DMS79 (cell line): ENCODE data around the gene EFS.
"Not testable (repeated sequence)": the region's sequence is repeated elsewhere in the genome, so short reads cannot be mapped to it uniquely, and the experiment has no call there.

Source experiments
- DNase-seq: peaks from one replicate; lab custom pipeline; 2025; lab: John Stamatoyannopoulos, UW

The EFS gene

GRCh38 chr14:23399136-23399535 lies 34.2 kb upstream of the EFS start:
- no peak for DNase-seq

GRCh38 chr14:23398348-23398747 lies 33.4 kb upstream of the EFS start:
- DNase-seq, result peak; percentile 59

DNA sequence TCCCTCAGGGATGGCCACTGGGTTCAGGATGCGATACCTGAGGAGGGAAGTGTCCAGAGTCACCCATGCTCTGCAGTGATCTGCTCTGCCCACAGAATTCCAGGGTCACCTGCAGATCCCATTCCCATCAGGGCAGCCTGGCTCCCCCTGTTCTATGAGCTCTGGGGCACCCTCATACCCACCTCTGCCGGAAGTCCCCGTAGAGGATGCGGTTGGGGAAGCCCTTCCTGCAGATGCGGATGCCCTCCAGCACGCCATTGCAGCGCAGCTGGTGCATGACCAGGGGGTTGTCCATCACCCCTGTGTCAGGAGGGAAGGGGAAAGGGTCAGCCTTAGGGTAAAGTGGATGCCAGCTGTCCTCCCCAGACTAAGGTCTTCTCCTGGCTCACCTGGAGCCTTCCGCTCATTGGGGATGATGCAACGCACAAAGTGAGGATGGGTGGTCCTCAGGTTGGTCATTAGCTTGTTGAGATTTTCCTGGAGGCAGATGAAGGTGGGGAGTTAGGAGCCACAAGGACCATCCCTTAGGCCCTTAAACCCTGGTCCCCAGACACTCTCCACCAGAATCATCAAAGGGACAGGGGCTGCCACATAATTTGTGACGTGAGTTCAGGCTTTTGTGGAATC lies 31.9 kb upstream of the EFS start:
- no peak for DNase-seq

DNA sequence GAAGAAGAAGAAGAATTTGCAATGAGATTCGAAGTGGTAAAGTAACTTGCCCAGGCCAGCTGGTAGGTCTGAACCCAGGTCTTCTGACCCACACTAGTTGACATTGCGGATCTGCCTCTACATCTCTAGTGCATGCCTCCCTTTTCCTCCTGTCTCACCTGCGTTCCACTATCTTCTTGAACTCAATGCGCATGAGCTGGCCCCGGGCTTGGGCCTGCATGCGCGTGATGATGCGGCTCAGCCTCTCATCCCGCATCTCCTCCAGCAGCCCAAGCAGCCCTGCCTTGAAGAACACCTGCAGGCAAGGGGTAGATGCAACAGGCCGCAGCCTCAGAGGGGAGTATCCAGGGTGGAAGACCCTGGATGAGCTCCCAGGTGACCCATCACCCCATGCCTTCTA lies 31.2 kb upstream of the EFS start:
- DNase-seq, result no peak

DNA sequence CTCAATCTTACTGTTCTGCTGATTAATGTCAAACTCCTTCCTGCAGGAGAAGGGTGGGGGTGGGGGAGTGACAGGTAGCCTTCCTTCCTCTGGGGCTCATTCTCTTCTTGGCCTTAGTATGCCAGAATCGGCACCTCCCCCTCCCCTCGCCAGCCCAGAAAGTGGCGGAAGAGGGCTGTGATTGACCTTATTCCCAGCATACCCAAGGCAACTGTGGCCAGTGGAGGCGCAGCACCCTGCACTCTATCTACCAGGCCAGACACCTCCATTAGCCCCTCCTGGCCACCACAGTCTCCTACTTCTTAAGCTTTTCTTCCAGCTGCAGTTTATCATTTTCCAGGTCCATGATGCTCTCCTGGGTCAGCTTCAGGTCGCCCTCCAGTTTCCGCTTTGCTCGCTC lies 27.6 kb upstream of the EFS start:
- no peak for DNase-seq

GRCh38 chr14:23389871-23390270 lies 24.9 kb upstream of the EFS start:
- not testable (repeated sequence) for DNase-seq

DNA sequence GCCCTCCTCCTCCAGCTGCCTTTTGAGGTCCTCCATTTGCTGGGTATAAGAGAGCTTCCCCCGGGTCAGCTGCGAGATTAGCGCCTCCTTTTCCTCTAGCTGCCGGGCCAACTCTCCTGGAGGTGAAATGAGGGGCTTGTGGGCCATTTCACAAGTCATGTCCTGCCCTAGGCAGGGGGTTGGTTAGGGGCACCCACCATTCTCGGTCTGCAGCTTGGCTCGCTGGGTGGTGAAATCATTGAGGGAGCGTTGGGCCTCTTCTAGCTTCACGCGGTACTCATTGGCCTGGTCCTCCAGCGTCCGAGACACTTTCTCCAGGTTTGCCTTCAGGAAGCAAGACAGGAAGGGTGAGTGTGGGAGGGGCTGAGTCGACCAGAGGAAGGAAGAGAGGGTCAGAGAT lies 24.4 kb upstream of the EFS start:
- no peak for DNase-seq

- no peak for DNase-seq
Measured at GRCh38 chr14:23388996-23389395, 24.0 kb upstream of the EFS start.

- no peak for DNase-seq
Measured at GRCh38 chr14:23387916-23388882, 23.2 kb upstream of the EFS start.

DNA sequence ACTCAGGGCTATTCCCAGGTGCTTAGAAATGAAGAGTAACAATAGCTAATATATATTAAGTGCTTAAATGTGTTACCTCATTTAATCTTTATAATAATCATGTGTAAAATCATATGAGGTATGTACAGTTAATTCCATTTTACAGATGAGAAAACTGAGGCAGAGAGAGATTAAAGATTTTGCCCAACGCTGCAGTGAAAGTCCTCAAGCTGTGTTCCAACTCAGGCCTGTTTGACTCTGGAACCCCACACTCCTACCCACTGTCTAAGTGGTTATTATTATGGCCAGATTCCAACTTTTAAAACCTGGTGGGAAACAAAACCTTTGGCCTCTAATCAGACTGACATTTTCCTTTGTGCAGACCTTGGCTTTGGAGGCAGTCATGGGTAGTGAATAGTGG lies 22.0 kb upstream of the EFS start:
- no peak for DNase-seq

GRCh38 chr14:23386266-23386657 lies 21.3 kb upstream of the EFS start:
- not testable (repeated sequence) for DNase-seq

- DNase-seq, result no peak
Measured at GRCh38 chr14:23385642-23386265, 20.8 kb upstream of the EFS start.

DNA sequence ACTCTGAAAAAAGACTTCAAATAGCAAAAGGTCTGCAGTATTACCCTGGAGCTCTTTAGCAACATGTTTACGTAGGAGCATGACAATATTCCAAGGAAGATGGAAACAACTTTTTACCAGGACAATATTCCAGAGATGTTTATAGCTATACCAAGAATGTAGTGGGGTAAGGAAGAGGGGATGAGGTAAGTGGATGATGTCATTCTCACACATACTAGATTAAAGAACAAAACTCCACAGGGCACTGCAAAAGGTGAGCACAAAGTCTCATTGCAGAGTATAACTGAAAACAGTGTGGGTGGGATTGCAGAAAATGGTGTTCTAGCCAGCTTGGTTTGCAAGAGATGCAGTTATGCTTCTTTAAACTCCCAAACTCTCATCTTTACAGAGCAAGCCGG lies 20.3 kb upstream of the EFS start:
- no peak for DNase-seq

DNA sequence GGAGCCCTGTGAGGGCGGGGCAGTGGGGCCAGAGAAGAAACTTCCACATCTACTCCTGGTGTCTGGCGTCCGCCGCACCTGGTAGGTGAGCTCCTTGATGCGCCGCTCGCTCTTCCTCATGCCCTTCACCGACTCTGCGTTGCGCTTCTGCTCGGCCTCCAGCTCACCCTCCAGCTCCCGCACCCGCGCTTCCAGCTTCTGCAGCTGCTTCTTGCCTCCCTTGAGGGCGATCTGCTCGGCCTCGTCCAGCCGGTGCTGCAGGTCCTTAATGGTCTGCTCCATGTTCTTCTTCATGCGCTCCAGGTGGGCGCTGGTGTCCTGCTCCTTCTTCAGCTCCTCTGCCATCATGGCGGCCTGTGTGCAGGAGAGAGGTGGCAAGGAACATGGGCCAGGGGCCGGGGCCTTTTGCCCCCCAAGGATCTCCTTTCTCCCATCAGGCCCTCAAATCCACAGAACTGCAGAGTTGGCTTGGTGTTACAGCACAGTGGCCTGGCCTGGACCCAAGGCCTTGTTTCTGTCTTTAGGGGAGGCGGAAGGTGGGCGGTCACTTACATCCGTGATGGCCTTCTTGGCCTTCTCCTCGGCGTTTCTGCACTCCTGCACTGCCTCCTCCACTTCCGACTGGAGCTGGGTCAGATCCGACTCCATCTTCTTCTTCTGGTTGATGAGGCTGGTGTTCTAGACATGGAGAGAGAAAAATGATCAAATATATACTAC lies 19.6 kb upstream of the EFS start:
- no peak for DNase-seq

DNA sequence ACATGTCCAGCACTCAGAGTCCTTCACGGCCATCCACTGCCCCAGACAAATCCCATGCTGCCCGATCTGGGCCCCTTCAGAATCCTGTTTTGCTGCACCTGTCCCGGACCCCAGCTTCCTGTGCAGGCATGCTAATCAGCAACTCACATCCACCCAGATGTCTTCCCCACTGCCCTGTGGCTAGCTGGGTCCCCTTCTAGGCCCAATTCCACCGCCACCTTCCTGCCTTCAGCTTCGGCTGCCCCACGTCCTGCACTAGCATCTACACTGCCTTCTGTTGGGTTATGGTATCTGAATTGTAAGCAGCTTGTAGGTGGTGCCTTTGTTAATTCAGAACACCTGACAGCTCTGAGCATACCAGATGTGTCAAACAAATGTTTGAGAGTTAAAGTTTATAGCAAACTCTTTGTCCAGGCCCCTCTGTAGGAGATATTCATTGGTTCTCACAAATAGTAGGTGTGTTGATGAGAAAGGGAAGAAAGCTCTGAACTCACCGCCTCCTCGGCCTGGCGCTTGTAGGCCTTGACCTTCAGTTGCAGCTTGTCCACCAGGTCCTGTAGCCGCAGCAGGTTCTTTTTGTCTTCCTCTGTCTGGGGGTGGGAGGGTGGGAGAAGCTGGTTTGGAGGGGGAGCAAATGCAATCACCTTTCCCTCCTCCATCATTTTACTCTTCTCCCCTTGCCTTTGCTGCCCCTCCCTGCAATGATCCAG lies 17.9 kb upstream of the EFS start:
- no peak for DNase-seq

DNA sequence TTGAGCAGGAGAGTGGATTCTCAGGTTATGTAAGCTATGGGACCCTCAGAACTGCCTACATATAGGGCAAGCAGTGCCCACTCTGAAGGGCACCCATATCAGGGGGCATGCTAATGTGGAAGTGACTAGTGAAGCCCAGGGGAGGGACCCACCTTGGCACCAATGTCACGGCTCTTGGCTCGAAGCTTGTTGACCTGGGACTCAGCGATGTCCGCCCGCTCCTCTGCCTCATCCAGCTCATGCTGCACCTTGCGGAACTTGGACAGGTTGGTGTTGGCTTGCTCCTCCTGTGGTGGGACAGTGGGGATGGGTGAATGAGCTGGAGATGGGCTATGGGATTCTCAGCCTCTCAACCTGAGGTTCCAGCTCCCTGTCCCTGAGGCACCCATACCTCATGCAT lies 17.3 kb upstream of the EFS start:
- no peak for DNase-seq

- no peak for DNase-seq
Measured at GRCh38 chr14:23381871-23382270, 16.9 kb upstream of the EFS start.

GRCh38 chr14:23380976-23381375 lies 16.0 kb upstream of the EFS start:
- DNase-seq, result no peak

DNA sequence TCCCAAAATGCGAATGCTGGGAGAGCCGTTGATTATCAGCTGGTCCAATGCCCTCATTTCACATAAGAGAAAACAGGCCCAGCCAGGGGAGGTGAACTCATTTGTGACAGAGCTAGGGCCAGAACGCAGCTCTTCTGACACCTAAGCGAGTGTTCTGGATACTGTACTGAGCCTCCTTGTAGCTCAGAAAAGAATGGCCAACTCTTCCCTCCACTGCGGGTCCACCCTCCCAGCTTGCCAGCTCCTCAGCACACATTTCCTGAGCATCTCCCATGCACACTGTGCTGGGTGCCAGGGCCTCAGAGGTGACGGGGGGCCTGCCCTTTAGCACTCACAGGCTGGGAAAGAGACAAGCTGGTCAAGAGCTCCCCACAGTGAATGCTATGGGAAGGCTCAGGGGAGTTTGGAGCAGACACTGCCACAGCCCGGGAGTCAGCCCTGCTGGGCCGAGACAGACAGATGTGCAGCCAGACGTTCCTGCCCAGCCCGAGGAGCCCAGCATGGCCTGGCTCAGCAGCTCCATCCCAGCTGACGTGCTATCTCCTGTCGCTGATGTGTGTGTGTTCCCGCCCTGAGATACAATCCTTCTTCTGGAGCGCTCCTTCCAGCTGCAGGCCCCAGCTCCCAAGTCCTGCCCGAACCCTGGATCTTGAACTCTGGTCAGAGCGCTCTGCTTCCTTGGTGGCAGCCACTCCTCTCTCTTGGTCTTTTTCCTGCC lies 15.4 kb upstream of the EFS start:
- DNase-seq, result no peak

DNA sequence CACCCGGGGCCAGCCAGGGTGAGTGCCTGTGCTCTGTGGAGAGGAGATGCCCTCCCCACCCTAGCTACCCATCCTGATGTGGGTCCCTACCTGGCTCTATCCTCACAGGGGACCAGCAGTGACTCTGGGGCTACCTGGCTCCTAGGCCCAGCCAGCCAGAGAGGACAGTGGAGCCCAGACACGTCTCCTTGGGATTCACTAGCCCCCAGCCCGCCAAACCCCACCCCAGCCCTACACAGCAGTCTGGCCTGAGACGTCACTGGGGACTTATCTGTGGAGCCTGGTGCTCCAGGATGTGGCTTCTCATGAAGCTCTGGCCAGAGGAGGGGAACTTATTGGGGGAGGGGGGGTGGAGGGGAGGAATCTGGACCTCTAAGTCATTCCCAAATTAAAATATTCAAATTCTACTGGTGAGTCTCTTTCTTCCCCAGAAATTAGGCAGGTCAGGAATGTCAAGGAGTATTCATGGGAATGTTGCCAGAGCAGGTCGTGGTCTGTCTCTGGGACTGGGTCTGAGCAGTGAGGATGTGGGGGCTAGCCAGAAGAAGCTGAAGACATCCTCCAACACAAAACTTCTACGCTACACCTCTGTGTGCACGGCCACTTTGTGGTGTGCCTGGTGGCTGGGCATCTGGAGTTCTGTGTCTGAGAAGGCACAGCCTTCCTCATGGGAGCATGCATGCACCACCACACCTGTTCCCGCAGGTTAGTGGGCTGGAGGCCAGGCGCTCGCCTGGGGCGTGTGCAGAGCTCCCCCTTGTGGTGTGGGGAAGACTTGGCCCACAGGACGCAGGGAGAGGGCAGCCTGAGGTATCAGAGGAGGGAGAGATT lies 14.6 kb upstream of the EFS start:
- peak; percentile 72 for DNase-seq
